HepG2 (cell line): ENCODE results near the gene TECTA. TPM values are rescaled to one million over a fixed set of nuclear protein-coding genes. Genes with fewer than 3 reads are reported as not detected.

Experiments used
- AKNA ChIP-seq: sonication (generic); formaldehyde crosslinking; IDR thresholded peaks from 2 replicates; pipeline ENCODE4 v1.4.0; 2020; ENCODE audit warnings: missing genetic modification reagents, borderline replicate concordance
- DNMT3B ChIP-seq: conservative IDR thresholded peaks from 2 replicates; pipeline ENCODE4 v1.6.1; 2016; ENCODE audit warnings: missing biosample characterization, control low read depth
- GATAD2A ChIP-seq: IDR thresholded peaks from 2 replicates; pipeline ENCODE4 v1.6.1; 2016
- IRF9 ChIP-seq: sonication (generic); formaldehyde crosslinking; IDR thresholded peaks from 2 replicates; pipeline ENCODE4 v1.8.0; 2022; ENCODE audit warnings: missing genetic modification reagents, mild to moderate bottlenecking, borderline replicate concordance
- KLF13 ChIP-seq: sonication (generic); formaldehyde crosslinking; IDR thresholded peaks from 2 replicates; pipeline ENCODE4 v1.4.0; 2020; ENCODE audit warnings: mild to moderate bottlenecking, missing genetic modification reagents
- ZBTB26 ChIP-seq: IDR thresholded peaks from 2 replicates; pipeline ENCODE4 v1.6.1; 2016; ENCODE audit warnings: missing compliant biosample characterization, missing genetic modification reagents, borderline replicate concordance
- ZNF224 ChIP-seq: sonication (generic); formaldehyde crosslinking; IDR thresholded peaks from 2 replicates; pipeline ENCODE4 v1.5.0; 2020; ENCODE audit warnings: mild to moderate bottlenecking, missing genetic modification reagents
- ZNF546 ChIP-seq: sonication (generic); formaldehyde crosslinking; conservative IDR thresholded peaks from 2 replicates; pipeline ENCODE4 v1.8.1; 2023; ENCODE audit warnings: mild to moderate bottlenecking, missing genetic modification reagents
- ZNF800 ChIP-seq: sonication (generic); formaldehyde crosslinking; IDR thresholded peaks from 2 replicates; pipeline ENCODE4 v1.4.0; 2020; ENCODE audit warnings: missing genetic modification reagents
- ZNF878 ChIP-seq: sonication (generic); formaldehyde crosslinking; IDR thresholded peaks from 2 replicates; pipeline ENCODE4 v1.8.1; 2023; ENCODE audit warnings: mild to moderate bottlenecking, missing genetic modification reagents, moderate library complexity
- polyA plus RNA-seq, 8 experiments: library from polyadenylated mRNA; depleted of rRNA in 3 of 8; stranded (reverse) in 7 of 8; unstranded in 1 of 8; fragments of >200 nt; fragmentation: Illumina TruSeq in 4 of 8; extraction: Trizol in 4 of 8; gene quantifications; 2 replicates each; pipeline versions ENCODE4 v1.2.1 to v1.2.3, GENCODE V29; 2011 to 2016; ENCODE audit warnings: low read depth in 4 of 8, missing spikeins in 1 of 8, mixed read lengths in 1 of 8; ENCODE audit not compliant: insufficient read depth in 1 of 8
- total RNA-seq, 5 experiments: library from RNA; depleted of rRNA; stranded (reverse); fragments of >200 nt; fragmentation: Illumina TruSeq; extraction: Trizol; gene quantifications; 2 replicates each; pipeline ENCODE4 v1.2.3, GENCODE V29; 2016; ENCODE audit warnings: low read depth in 1 of 5

TECTA gene
- total and polyA plus RNA-seq, 2 of the 13 experiments (the other 11 are each of a cell fraction or from before 2014, with no cell fraction given), result 0.04 to 0.17 TPM

GRCh38 chr11:121231576-121232278 is 130.7 kb downstream of the TECTA start (continued):
- TF ChIP-seq ZBTB26, result no peak
- no peak for TF ChIP-seq ZNF224
- no peak for TF ChIP-seq ZNF800
- TF ChIP-seq ZNF878 (CRISPR knock-in tag), result peak; percentile 74
- no peak for TF ChIP-seq DNMT3B (CRISPR knock-in tag)
- TF ChIP-seq IRF9 (CRISPR knock-in tag), result no peak; the same call in 1 of the 2 replicates
- no peak for TF ChIP-seq KLF13 (CRISPR knock-in tag)
- peak; percentile 67 for TF ChIP-seq GATAD2A (CRISPR knock-in tag)
- TF ChIP-seq ZNF546, result no peak
- no peak for TF ChIP-seq AKNA
